Lung (tissue), 12 donors: ENCODE data around the gene LRRC53. TPM values are rescaled to one million over a fixed set of nuclear protein-coding genes. Genes with fewer than 3 reads are reported as not detected.

Experiments used
- ATAC-seq: fragments of 200-7000 bp; cut with Tn5 transposase; one replicate; pipeline ENCODE4 v1.9.1; 2020; ENCODE audit warnings: moderate number of reproducible peaks; ENCODE audit not compliant: insufficient read depth, low FRiP score
- DNase-seq, 3 donors: peaks; one replicate each; pipeline ENCODE4 v3.0.0-alpha.2; 2013 to 2017
- H3K27ac ChIP-seq, 2 donors: one replicate each; pipeline ENCODE4 v1.5.1; 2013; ENCODE audit warnings: mild to moderate bottlenecking in 2 of 2, moderate library complexity in 2 of 2, control low read depth in 1 of 2, inconsistent platforms in 1 of 2, low read depth in 1 of 2, low read length in 1 of 2
- H3K27me3 ChIP-seq, 3 donors: one replicate each; pipeline ENCODE4 v1.5.1; 2013; ENCODE audit warnings: low read length in 2 of 3; ENCODE audit not compliant: control insufficient read depth in 3 of 3, insufficient read depth in 3 of 3
- H3K36me3 ChIP-seq, 4 donors: one replicate each; pipeline ENCODE4 v1.5.1; 2013; ENCODE audit warnings: low read length in 4 of 4, mild to moderate bottlenecking in 1 of 4, moderate library complexity in 1 of 4; ENCODE audit not compliant: control insufficient read depth in 4 of 4, insufficient read depth in 4 of 4
- H3K4me1 ChIP-seq, 5 donors: one replicate each; pipeline ENCODE4 v1.5.1; 2013; ENCODE audit warnings: low read length in 5 of 5, mild to moderate bottlenecking in 2 of 5, moderate library complexity in 1 of 5; ENCODE audit not compliant: control insufficient read depth in 5 of 5, insufficient read depth in 5 of 5
- H3K4me3 ChIP-seq: one replicate; pipeline ENCODE4 v1.5.1; 2013; ENCODE audit warnings: mild to moderate bottlenecking, control low read depth, moderate library complexity
- H3K9ac ChIP-seq, 2 donors: one replicate each; pipeline ENCODE4 v1.5.1; 2013; ENCODE audit warnings: low read length in 2 of 2, control low read depth in 1 of 2; ENCODE audit not compliant: insufficient read depth in 1 of 2
- H3K9me3 ChIP-seq, 4 donors: one replicate each; pipeline ENCODE4 v1.5.1; 2013; ENCODE audit warnings: low read length in 3 of 4, mild to moderate bottlenecking in 1 of 4, moderate library complexity in 1 of 4; ENCODE audit not compliant: control insufficient read depth in 4 of 4, insufficient read depth in 3 of 4
- CTCF ChIP-seq: IDR thresholded peaks from 2 replicates; pipeline ENCODE4 v1.5.1; 2012; ENCODE audit warnings: mild to moderate bottlenecking; ENCODE audit errors: control extremely low read depth, extremely low read depth
- WGBS, 2 donors: extraction: QIAGEN DNeasy Blood & Tissue Kit; methylation state at CpG; one replicate each; pipeline ENCODE4 v1.1.7; 2013; 5-methylcytosine and 5-hydroxymethylcytosine counted together
- polyA plus RNA-seq, 2 donors: library from polyadenylated mRNA; stranded (reverse); fragments of 200-250 nt; gene quantifications; one replicate each; pipeline ENCODE4 v1.2.1, GENCODE V29; 2013
- total RNA-seq, 2 donors: library from RNA; depleted of rRNA in 1 of 2; stranded (reverse); fragments of >200 nt in 1 of 2; gene quantifications; one replicate each; pipeline ENCODE4 v1.2.1, GENCODE V29; 2014 to 2021
- donor health status: control.
- donor health status: control.
- donor health status: Bipolar disorder and iron deficiency.
- donor health status: healthy.
- donor health status: DM: yes; HTN: yes; CAD: no.

Gene LRRC53
- total and polyA plus RNA-seq, 4 donors: not detected

- no peaks in the 10 kb centered on the region for H3K36me3 ChIP-seq
- DNase-seq: no peak
- H3K27me3 ChIP-seq: no peaks in the 10 kb centered on the region
- WGBS, 2 donors: 73 to 80% methylated on average over 8 of the region's 8 CpGs
- H3K4me3 ChIP-seq: no peak overlapping the region
- no peak overlapping the region for H3K9ac ChIP-seq
- no peak overlapping the region for H3K27ac ChIP-seq
- no peaks in the 10 kb centered on the region for H3K9me3 ChIP-seq
- H3K4me1 ChIP-seq: no peaks in the 10 kb centered on the region
- TF ChIP-seq CTCF: no peak
- ATAC-seq: no peak
These were observed 6.3 kb downstream of the LRRC53 start for GRCh38 chr1:74505928-74506710.

- Histone ChIP-seq H3K4me3 (no peak overlapping the region), H3K9ac (no peak overlapping the region), H3K36me3 (no peaks in the 10 kb centered on the region), H3K4me1 (no peaks in the 10 kb centered on the region), H3K27ac (no peak overlapping the region), H3K9me3 (no peaks in the 10 kb centered on the region), H3K27me3 (no peaks in the 10 kb centered on the region)
- WGBS, 2 donors: 69 to 70% methylated on average over 11 of the region's 11 CpGs
- DNase-seq (peak in 1 of 3 donors; percentile 5), ATAC-seq (no peak)
- TF ChIP-seq CTCF: no peak
These were observed 7.4 kb downstream of the LRRC53 start for GRCh38 chr1:74504933-74505512.

GRCh38 chr1:74504125-74504932, 8.1 kb downstream of the LRRC53 start:
- peak; percentile 8 for TF ChIP-seq CTCF
- Histone ChIP-seq H3K9ac (no peak overlapping the region), H3K36me3 (no peaks in the 10 kb centered on the region), H3K27me3 (no peaks in the 10 kb centered on the region), H3K9me3 (no peaks in the 10 kb centered on the region), H3K27ac (no peak overlapping the region), H3K4me3 (no peak overlapping the region), H3K4me1 (no peaks in the 10 kb centered on the region)
- 39 to 40% methylated on average over 15 of the region's 15 CpGs for WGBS, 2 donors
- DNase-seq (peak; percentile 35 to 65 (median 49)), ATAC-seq (peak; percentile 66)
